ENCODE measurements around the gene PCF11. TPM values are rescaled to one million over a fixed set of nuclear protein-coding genes. Genes with fewer than 3 reads are reported as not detected.

Gene PCF11
- total RNA-seq, 1 experiment from 2014 or later, result 58.3 TPM

DNA sequence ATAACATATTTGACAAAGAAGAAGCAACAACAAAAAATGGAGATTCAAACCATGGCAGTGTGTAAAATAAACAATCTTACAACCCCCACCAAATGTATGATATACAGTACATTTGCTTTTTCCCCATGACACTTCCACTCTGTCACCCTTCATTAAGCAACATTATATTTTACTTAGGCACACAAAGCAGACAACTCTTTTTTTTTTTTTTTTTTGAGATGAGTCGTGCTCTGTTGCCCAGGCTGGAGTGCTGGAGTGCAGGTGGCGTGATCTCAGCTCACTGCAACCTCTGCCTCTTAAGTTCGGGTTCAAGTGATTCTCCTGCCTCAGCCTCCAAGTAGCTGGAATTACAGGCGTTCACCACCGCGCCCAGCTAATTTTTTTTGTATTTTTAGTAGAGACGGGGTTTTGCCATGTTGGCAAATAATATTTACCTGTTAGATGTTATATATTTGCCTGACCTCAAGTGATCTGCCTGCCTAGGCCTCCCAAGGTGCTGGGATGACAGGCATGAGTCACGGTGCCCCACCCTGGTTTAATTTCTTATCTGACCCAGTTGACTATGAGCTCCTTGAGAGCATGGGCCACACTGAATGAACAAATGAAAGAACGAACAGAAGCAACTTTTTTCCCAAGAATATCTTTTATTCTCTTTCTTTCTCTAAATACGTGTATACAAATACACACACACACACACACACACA is 5.5 kb upstream of the PCF11 start:
- DNase-seq (ENCODE audit: low spot score), result peak; percentile 37

DNA sequence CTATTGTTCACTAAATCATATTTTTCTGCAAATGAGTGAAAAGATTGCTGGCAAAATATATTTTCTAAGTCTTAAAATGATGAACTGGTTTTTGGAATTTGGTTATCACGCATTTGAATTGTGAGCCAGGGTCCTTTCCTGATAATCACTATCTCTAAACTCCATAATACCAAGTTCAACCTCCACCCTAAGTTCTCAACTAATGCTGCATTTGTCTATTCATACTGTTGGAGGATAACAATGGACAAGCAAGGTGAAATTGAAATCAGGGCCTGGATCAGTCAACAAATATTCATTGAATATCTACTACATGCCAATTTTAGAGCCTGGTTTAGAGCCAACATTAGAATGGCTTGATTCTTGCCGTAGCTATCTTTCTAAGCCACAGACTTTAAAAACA is 4.7 kb upstream of the PCF11 start:
- no peak for DNase-seq (ENCODE audit: low spot score)

DNA sequence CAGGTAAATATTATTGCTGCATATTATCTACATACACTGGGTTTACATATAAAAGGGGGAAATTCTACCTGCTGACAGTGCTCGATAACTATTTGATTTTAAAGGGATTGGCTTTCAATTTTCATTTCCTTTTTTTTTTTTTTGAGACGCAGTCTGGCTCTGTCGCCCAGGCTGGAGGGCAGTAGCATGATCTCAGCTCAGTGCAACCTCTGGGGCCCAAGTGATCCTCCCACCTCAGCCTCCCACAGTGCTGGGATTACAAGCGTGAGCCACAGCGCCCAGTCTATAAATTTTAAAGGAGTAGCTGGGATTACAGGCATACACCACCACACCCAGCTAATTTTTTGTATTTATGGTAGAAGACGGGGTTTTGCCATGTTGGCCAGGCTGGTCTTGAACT is 3.2 kb upstream of the PCF11 start:
- no peak for DNase-seq (ENCODE audit: low spot score)

GRCh38 chr11:83156144-83156995 is 561 bp upstream of the PCF11 start:
- peak; percentile 100 for DNase-seq (ENCODE audit: low spot score)

DNA sequence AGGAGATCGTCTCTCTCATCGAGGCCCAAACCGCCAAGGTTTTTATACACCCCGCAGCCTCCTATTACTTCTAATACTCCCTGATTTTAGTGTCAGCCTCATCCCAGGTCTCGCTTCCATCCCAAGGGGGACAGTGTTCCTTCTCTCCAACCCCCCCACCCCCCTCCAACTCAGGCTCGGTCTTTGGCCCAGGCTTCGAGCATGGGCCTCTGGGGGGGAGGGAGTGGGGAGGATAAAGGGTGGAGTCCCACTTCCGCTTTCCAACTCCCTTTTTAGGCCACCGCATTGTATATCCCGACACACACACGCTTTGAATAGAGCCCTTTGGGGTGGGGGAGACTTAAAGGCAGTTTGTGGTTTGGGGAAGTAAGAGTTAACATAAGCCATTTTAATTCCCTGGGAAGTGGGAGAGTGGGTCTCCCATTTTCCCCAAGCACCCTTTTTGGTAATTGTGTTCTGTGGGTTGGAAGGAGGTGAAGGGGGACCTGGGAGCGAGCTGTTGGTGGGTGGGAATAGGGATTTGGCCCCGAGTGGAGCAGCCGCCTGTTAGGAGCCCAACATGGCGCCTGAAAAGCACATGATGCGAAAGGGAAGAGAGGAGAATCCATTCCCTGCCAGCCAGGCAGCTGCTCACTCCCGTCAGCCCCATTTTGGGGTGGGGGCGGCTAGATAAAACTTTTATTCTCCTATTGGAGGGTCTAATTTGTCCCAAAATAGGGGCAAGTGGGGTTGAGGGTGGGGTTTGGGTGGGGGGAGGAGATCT is 844 bp downstream of the PCF11 start:
- peak; percentile 89 for DNase-seq (ENCODE audit: low spot score)

GRCh38 chr11:83158357-83158786 is 1.4 kb downstream of the PCF11 start:
- no peak for DNase-seq (ENCODE audit: low spot score)

- peak; percentile 24 for DNase-seq (ENCODE audit: low spot score)
Measured at GRCh38 chr11:83158965-83159901, 2.3 kb downstream of the PCF11 start.

- DNase-seq (ENCODE audit: low spot score), result peak; percentile 76
Measured at GRCh38 chr11:83159902-83160865, 3.3 kb downstream of the PCF11 start.

DNA sequence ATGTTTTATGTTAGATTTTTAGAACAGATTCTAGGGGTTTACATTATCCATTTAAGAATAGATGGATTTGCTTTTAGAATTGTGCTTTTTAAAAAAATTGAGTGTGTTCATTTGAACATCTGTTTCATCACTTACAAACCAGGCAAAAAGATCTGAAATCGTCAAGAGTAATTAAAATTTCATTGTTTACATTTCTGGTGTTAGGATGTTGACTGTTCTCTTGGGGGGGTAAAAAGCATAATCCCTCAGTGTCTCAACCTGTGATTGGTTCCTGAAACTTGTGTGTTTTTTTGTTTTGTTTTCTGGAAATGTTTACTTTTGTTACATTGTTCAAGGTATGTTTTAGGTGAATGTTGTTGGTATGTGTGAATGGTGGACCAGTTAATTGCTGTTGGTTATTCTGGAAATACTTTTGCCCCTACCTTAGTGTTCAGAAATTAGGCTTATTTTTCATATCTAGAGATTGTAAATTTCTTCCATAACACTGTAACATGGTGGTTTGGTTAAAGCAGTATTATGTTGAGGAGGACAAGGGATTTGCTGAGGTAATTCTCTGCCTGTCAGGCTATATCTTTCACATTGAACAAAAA is 4.8 kb downstream of the PCF11 start:
- no peak for DNase-seq (ENCODE audit: low spot score)

GRCh38 chr11:83162377-83162776 is 5.4 kb downstream of the PCF11 start:
- DNase-seq (ENCODE audit: low spot score), result no peak

- DNase-seq (ENCODE audit: low spot score), result no peak
Measured at GRCh38 chr11:83166193-83166866, 9.4 kb downstream of the PCF11 start.

DNA sequence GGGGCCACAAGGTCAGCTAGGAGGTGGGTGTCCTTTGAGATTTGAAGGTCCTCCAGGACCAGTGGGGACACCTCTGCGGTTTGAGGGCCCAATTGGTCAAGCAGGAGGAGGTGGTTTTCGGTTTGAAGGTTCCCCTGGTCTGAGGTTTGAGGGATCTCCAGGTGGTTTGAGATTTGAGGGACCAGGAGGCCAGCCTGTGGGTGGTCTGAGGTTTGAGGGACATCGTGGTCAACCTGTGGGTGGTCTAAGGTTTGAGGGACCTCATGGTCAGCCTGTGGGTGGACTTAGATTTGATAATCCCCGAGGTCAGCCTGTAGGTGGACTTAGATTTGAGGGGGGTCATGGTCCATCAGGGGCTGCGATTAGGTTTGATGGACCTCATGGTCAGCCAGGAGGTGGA is 11.8 kb downstream of the PCF11 start:
- no peak for DNase-seq (ENCODE audit: low spot score)

DNA sequence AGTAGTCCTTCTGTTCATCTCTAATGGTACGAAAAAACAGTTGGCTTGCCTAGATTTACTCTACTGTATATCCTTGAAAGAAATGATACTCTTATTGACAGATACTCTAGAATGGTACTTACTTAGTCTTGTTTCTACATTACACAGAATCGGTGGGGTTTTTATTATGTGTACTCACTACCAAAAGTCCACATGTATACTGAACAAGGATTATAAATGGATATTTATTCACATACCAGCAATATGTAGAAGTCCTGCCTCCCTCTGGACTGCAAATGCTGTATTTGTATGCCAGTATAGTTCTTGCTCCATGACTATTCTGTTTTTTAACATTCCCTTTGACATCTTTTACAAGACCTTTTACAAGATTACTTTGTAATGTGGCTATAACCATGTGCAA is 13.9 kb downstream of the PCF11 start:
- no peak for DNase-seq (ENCODE audit: low spot score)

DNA sequence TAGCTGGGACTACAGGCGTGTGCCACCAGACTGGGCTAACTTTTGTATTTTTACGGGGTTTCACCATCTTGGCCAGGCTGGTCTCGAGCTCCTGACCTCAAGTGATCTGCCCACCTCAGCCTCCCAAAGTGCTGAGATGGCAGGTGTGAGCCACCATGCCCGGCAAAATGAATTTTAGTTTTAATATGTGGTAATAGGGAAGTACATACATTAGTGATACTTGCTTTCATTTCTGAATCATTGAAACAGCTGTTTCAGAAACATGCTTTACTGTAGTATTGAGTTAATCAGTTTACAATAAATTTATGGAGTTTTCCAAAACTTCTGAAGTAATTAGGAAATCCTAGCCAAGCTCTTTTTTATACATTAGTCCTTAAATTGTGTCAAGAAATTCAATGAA is 15.6 kb downstream of the PCF11 start:
- no peak for DNase-seq (ENCODE audit: low spot score)

DNA sequence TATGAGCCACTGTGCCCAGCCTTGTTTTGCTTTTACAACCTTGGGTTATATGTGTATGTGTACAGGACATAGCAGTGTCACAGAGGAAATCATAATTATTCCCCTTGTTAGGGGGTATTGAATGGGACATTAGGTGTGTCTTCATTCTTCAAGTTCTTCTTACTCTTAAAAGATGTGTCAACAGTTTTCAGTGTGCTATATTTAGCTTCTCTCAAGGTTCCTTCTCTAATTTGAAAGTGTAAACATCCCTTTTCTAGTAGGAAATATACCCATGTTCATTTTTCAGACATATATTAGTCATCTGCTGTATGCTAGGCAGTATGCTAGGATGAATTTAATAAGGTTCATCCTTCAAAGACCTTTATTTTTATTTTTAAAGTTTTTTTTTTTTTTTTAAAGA is 17.1 kb downstream of the PCF11 start:
- no peak for DNase-seq (ENCODE audit: low spot score)

- no peak for DNase-seq (ENCODE audit: low spot score)
Measured at GRCh38 chr11:83175815-83176214, 18.9 kb downstream of the PCF11 start.

- DNase-seq (ENCODE audit: low spot score), result no peak
Measured at GRCh38 chr11:83181815-83182214, 24.9 kb downstream of the PCF11 start.

DNA sequence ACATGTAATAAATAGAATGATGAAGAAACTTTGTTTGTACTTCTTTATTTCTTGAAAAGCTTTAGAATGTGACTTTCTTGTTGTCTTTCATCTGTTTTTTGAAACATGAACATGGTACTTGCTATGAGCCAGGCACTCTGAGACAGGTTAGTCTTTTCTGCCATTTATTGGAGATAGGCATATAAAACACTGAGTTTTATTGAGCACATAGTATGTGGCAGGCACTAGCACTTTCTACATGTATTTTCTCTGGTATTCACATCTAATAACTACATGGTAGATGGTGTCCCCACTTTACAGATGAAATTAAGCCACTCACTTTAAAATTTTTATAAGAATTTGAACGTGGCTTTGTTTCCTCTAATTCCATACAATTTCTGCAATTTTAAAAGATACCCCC is 28.8 kb downstream of the PCF11 start:
- no peak for DNase-seq (ENCODE audit: low spot score)

DNA sequence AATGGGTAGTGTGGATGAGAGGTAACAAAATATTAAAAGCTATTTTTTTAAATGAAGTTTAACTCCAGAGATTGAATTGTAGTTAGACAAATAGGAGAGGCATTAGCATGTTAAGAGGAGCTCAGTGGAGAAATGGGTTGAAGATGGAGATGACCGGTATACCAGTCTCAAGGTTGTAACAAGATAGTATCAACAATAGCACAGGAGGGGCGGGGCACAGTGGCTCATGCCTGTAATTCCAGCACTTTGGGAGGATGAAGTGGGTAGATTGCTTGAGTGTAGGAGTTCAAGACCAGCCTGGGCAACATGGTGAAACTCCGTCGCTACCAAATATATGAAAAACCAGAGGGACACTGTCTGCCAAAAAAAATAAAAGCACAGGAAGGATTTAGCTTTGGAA is 30.5 kb downstream of the PCF11 start:
- no peak for DNase-seq (ENCODE audit: low spot score)

Data from HT-29 (cell line).